ENCODE measurements around the gene TNFRSF21.
A peak's percentile ranks its signal among the peaks of the same experiment; 100 is the strongest.

The TNFRSF21 gene

DNA sequence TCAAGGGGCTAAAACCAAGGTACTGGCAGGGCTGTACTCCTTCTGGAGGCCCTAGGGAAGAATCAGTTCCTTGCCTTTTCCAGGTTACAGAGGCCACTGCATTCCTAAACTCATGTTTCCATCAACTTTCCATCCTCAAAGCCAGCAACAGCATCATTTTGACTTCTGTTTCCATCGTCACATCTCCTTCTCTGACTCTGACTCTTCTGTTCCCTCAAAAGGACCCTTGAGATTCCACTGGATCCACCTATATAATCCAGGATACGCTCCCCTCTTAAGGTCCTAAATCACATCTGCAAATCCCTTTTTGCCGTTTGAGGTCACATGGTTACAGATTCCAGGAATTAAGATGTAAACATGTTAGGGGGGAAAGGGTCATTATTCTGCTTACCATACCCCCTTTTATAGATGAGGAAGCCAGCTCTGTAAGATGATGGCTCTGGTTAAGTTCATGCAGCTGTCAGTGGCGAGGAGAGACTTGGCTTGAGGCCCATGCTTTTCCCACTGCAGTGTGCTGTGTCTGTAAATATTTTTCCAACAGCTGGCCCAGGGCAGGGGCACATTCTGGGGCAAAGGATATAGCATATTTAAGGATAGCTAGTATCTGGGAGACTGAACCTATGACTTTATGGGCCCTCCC lies 114.6 kb downstream of the TNFRSF21 start:
- H3K9ac ChIP-seq (ENCODE audit: low read length in 2 of 2): no peak overlapping the region
- peak overlapping the region; percentile 79 for H3K27ac ChIP-seq (ENCODE audit: low read length)
- peak overlapping the region in 1 of 2 donors; percentile 29 for H3K4me3 ChIP-seq (ENCODE audit: low read length in 2 of 2)

DNA sequence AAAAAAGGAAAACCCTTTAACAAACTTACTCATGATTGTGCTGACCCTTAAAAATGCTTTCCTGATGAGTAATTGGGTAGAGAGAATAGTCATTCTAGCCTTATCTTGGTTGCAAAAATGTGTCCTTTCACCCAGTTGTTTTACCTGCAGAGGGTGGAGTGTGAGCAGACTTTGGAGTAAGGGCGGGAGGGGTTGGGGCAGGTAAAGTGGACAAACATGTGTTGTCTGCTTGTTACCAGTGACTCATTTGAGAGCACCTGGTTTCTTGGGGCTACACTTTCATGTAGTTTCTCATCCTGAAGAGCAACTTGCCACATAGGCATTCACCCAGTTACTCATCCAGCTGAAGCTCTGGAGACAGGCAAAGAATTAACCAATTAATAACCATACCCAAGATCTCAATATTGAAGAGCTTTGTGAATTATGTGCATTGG lies 121.1 kb downstream of the TNFRSF21 start:
- no peak overlapping the region for H3K4me3 ChIP-seq (ENCODE audit: low read length in 2 of 2)
- no peaks in the 10 kb centered on the region for H3K9me3 ChIP-seq (ENCODE audit: control insufficient read depth in 2 of 2, low read length in 2 of 2)
- H3K4me1 ChIP-seq (ENCODE audit: control insufficient read depth, insufficient read depth, low read length): peaks cover 4% of the 10 kb centered on the region
- H3K9ac ChIP-seq (ENCODE audit: low read length in 2 of 2): no peak overlapping the region
- no peak overlapping the region for H3K27ac ChIP-seq (ENCODE audit: low read length)
- no peaks in the 10 kb centered on the region for H3K27me3 ChIP-seq (ENCODE audit: control insufficient read depth in 1 of 2, insufficient read depth in 2 of 2, low read length in 2 of 2)
- H3K36me3 ChIP-seq (ENCODE audit: control insufficient read depth in 2 of 2, insufficient read depth in 2 of 2, low read length in 2 of 2): no peaks in the 10 kb centered on the region

More for the DNA sequence above, 114.6 kb downstream of the TNFRSF21 start:
- H3K27me3 ChIP-seq (ENCODE audit: control insufficient read depth in 1 of 2, insufficient read depth in 2 of 2, low read length in 2 of 2): no peaks in the 10 kb centered on the region
- no peaks in the 10 kb centered on the region for H3K36me3 ChIP-seq (ENCODE audit: control insufficient read depth in 2 of 2, insufficient read depth in 2 of 2, low read length in 2 of 2)
- peaks cover 21% of the 10 kb centered on the region for H3K4me1 ChIP-seq (ENCODE audit: control insufficient read depth, insufficient read depth, low read length)
- H3K9me3 ChIP-seq (ENCODE audit: control insufficient read depth in 2 of 2, low read length in 2 of 2): no peaks in the 10 kb centered on the region

DNA sequence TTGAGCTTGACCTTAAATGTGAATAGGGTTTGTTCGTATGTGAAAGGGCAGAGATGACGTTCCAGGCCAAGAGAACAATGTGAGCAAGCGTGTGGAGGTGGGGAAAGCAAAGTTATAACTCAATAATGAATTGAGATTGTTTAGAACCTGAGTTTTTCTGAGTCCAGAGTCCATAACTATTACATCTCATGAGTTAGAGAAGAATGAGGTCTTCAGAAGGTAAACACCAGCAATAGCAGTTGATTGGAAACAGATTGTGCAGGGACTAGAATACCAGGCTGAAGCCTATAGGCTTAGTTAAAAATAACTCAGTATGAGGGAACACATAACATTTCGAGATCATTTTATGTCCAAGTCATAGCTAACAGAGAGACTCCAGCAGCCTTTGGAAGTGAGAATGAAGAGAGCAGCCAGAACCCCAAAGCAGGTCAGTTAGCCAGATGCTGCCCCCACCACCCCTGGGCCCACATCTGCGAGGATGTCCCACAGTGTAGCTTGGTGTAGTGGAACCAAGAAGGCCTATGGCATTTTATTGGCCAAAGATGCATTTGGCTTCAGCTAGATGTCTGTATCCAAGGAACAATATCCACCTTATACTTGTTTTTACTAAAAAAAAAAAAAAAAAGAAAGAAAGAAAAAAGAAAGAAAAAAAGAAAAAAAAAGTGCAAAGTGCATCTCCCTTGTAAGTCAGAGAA lies 121.7 kb downstream of the TNFRSF21 start:
- H3K4me3 ChIP-seq (ENCODE audit: low read length in 2 of 2): no peak overlapping the region
- H3K9me3 ChIP-seq (ENCODE audit: control insufficient read depth in 2 of 2, low read length in 2 of 2): no peaks in the 10 kb centered on the region
- H3K27ac ChIP-seq (ENCODE audit: low read length): no peak overlapping the region
- H3K4me1 ChIP-seq (ENCODE audit: control insufficient read depth, insufficient read depth, low read length): peaks cover 4% of the 10 kb centered on the region
- no peaks in the 10 kb centered on the region for H3K27me3 ChIP-seq (ENCODE audit: control insufficient read depth in 1 of 2, insufficient read depth in 2 of 2, low read length in 2 of 2)
- no peak overlapping the region for H3K9ac ChIP-seq (ENCODE audit: low read length in 2 of 2)
- H3K36me3 ChIP-seq (ENCODE audit: control insufficient read depth in 2 of 2, insufficient read depth in 2 of 2, low read length in 2 of 2): no peaks in the 10 kb centered on the region

DNA sequence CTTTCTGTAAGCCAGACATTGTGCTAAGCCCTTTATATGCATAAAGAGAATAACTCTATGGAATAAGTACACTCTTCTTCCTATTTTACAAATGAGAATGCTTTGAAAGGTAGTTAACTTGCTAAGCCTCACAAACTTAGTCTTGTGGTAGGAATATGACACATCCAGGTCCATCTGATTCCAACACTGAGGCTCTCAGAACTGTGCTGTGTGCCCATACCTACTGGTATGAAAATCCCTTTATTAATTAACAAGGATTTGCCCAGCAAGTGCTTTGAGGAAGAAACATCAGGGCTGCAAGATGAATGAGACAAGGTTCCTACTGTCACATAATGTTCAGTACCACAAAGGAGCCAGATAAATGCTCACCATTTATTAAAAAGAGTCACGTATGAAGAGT lies 122.6 kb downstream of the TNFRSF21 start:
- Histone ChIP-seq H3K27ac (ENCODE audit: low read length) (no peak overlapping the region), H3K9me3 (ENCODE audit: control insufficient read depth in 2 of 2, low read length in 2 of 2) (no peaks in the 10 kb centered on the region), H3K36me3 (ENCODE audit: control insufficient read depth in 2 of 2, insufficient read depth in 2 of 2, low read length in 2 of 2) (no peaks in the 10 kb centered on the region), H3K9ac (ENCODE audit: low read length in 2 of 2) (no peak overlapping the region), H3K27me3 (ENCODE audit: control insufficient read depth in 1 of 2, insufficient read depth in 2 of 2, low read length in 2 of 2) (no peaks in the 10 kb centered on the region), H3K4me1 (ENCODE audit: control insufficient read depth, insufficient read depth, low read length) (peaks cover 4% of the 10 kb centered on the region), H3K4me3 (ENCODE audit: low read length in 2 of 2) (no peak overlapping the region)

DNA sequence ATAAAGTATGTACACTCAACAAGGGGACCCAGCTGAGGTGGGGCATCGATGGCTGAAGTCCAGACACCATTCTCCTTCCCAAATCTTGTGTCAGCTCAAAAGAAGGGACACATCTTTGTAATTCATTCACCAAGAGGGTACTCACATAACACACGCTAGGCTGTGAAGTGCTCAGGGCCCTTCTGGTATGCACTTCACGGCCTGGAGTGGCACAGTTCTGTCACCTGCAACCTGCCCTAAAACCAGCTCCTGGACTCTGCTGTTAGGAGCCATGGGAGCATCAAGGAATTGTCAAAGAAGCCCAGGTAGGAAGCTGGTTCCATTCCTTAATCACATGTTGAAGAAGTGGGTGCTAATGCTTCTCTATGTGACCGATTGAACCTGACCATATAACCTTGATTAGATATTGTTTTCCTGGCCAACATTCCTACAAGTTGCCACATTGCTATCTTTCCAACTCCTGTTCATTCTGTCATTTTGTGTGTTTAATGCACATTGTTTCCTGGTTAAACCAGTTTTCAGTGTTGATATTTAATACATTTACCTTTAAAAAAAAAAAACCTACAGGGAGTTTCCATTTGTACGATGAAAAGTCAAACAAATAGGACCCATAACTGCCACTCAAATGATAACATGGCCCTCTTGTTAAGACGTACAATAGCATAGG lies 127.3 kb downstream of the TNFRSF21 start:
- Histone ChIP-seq H3K27me3 (ENCODE audit: control insufficient read depth in 1 of 2, insufficient read depth in 2 of 2, low read length in 2 of 2) (no peaks in the 10 kb centered on the region), H3K36me3 (ENCODE audit: control insufficient read depth in 2 of 2, insufficient read depth in 2 of 2, low read length in 2 of 2) (no peaks in the 10 kb centered on the region), H3K4me3 (ENCODE audit: low read length in 2 of 2) (no peak overlapping the region), H3K4me1 (ENCODE audit: control insufficient read depth, insufficient read depth, low read length) (peaks cover 4% of the 10 kb centered on the region), H3K9ac (ENCODE audit: low read length in 2 of 2) (no peak overlapping the region), H3K9me3 (ENCODE audit: control insufficient read depth in 2 of 2, low read length in 2 of 2) (no peaks in the 10 kb centered on the region), H3K27ac (ENCODE audit: low read length) (no peak overlapping the region)

DNA sequence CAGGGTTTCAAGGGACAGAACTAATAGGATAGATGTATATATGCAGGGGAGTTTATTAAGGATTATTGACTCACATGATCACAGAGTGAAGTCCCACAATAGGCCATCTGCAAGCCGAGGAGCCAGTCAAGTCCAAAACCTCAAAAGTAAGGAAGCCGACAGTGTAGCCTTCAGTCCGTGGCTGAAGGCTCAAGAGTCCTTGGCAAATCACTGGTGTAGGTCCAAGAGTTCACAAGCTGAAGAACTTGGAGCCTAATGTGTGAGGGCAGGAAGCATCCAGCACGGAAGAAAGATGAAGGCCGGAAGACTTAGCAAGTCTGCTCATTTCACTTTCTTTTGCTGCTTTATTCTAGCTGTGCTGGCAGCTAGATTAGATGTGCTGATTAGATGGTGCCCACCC lies 128.0 kb downstream of the TNFRSF21 start:
- H3K27ac ChIP-seq (ENCODE audit: low read length): no peak overlapping the region
- H3K4me1 ChIP-seq (ENCODE audit: control insufficient read depth, insufficient read depth, low read length): no peaks in the 10 kb centered on the region
- H3K36me3 ChIP-seq (ENCODE audit: control insufficient read depth in 2 of 2, insufficient read depth in 2 of 2, low read length in 2 of 2): no peaks in the 10 kb centered on the region
- no peak overlapping the region for H3K4me3 ChIP-seq (ENCODE audit: low read length in 2 of 2)
- H3K27me3 ChIP-seq (ENCODE audit: control insufficient read depth in 1 of 2, insufficient read depth in 2 of 2, low read length in 2 of 2): no peaks in the 10 kb centered on the region
- H3K9ac ChIP-seq (ENCODE audit: low read length in 2 of 2): no peak overlapping the region
- no peaks in the 10 kb centered on the region for H3K9me3 ChIP-seq (ENCODE audit: control insufficient read depth in 2 of 2, low read length in 2 of 2)
